CD1c-positive myeloid dendritic cell (primary cell): ENCODE data around the gene MAOB.

Experiments used
- DNase-seq: peaks from one replicate; pipeline ENCODE4 v3.0.0-alpha.2; 2016; ENCODE audit errors: extremely low spot score

The MAOB gene

GRCh38 chrX:43716696-43717095 lies 165.6 kb downstream of the MAOB start:
- no peak for DNase-seq
